GM19035 (cell line): ENCODE measurements around the gene RAD23B.
"Not testable (repeated sequence)": the region's sequence is repeated elsewhere in the genome, so short reads cannot be mapped to it uniquely, and the experiment has no call there.

ENCODE experiments used
- ATAC-seq: cut with Tn5 transposase; IDR thresholded peaks from one replicate; pipeline ENCODE4 v1.9.1; 2021; ENCODE audit not compliant: unreplicated experiment

RAD23B gene

DNA sequence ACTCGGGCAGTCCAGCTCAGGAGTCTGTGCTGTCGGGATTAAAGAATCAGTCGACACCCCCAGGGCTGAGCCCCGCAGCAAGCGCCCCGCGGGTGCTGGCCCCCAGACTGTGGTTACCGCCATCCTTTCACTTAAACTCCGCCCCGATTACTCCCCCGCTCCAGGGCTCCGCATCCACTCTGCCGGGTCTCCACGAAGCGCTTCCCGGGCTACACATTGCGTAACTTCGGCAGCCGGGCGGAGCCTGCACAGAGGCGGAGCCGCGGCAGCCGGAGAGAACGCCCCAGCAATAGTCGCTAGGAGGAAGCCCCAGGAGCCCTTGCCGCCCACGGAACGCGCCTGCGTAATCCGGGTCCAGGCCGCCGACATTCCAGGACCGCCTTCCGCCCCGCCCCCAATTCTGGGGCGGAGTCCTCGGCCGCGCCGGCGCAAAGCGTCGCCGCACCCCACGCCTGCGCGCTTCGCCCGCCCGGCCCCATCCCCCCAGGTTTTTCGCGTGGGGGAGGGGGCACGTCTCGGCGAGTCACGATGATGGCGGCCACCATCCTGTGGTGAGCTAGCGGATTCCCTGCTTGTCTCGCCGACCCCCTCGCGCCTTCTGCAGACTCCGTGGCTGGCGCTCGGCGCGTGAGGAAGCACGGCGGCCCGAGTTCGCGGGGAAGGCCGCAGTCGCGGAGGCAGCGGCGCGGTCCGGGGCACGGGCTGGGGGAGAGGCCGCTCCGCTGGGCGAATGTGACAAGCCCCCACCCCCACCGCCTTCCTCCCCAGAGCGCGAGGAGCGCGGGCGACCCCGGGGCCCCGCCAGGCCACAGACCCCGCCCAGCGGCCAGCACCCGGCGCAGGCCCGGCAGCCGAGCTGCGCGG is at the start of gene RAD23B:
TSS of gene RAD23B (plus strand) at position 521 of the 864 bp plus-strand sequence. CDS start 351 bp downstream, outside the sequence.
- ATAC-seq, result peak; percentile 84

DNA sequence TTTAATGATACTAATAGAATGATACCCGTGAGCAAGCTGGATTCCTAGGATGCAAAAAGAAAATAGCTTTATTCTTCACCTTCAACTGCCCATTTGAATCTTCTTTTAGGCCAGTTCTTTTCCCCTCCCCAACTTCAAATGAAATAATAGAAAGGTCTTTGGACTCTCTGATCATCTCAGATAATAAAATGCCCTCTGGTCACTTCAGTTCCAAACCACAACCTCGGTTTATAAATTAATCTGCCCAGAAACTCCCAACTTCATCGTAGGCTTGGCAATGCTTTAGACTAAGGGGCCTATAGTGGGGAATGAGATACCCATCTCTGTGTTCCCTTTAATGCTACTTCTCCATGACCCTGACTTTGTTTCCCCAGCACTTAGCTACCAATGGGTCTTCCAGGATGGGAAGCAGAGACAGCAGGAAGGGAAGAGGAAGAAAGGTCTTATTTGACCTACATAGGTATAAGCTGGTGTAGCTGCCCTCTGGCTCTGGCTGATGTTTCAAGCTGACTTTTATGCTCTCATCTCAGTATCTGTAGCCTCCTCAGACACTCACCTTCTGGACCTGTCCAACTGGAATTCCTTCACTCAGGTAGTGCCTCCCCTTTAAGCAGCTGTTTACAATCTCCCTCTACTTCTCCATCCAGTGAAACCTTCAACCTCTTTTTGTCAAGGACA is 47.2 kb upstream of the RAD23B start:
- ATAC-seq, result no peak

DNA sequence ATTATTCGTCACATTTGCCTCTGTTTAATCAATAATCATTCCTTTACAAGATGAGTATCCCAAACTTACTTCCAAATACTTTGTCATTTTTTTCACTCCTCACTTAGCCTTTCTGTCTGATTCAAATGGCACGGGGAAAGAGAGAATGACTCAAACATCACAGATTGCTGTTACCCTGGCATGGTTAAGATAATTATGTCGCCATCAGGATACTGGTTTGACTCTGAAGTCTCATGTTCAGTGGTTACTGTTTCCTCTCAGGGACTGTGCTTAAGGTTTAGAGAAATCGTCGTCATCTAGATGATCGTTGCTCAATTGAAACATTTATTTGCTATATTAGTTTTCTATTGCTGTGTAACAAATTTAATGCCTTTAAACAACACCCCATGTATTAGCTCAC is 45.2 kb upstream of the RAD23B start:
- no peak for ATAC-seq

DNA sequence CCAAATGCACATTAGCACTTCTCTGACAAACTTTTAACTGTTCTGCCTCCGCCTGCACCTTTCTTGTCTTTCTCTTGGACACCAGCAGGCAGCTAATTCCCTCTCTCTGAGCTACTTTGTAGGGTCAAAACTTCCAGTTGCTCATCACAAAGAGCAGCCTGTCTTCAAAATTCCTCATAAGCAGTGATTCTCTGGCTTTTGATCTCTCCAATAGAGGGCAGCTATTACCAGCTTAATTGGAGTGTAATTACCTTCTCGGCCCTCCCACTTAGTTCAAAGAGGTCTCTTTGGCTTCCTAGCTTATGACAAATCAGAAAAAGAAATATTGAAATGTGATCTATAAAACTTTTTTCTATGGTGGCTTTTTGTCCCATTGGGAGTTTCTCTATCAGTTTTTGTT is 43.6 kb upstream of the RAD23B start:
- ATAC-seq, result no peak

DNA sequence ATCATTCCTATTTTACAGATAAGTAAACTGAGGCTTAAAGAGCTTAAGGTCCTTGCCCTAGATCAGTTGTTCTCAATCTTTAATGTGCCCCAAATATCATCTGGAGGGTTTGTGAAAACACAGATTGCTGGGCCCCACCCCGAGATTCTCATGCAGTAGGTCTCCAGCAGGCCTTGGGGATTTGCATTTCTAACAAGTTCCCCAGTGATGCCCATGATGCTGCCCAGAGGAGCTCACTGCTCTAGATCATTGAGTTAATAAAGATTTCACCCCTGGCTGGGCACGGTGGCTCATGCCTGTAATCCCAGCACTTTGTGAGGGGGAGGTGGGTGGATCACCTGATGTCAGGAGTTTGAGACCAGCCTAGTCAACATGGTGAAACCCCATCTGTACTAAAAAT is 42.8 kb upstream of the RAD23B start:
- ATAC-seq, result no peak

DNA sequence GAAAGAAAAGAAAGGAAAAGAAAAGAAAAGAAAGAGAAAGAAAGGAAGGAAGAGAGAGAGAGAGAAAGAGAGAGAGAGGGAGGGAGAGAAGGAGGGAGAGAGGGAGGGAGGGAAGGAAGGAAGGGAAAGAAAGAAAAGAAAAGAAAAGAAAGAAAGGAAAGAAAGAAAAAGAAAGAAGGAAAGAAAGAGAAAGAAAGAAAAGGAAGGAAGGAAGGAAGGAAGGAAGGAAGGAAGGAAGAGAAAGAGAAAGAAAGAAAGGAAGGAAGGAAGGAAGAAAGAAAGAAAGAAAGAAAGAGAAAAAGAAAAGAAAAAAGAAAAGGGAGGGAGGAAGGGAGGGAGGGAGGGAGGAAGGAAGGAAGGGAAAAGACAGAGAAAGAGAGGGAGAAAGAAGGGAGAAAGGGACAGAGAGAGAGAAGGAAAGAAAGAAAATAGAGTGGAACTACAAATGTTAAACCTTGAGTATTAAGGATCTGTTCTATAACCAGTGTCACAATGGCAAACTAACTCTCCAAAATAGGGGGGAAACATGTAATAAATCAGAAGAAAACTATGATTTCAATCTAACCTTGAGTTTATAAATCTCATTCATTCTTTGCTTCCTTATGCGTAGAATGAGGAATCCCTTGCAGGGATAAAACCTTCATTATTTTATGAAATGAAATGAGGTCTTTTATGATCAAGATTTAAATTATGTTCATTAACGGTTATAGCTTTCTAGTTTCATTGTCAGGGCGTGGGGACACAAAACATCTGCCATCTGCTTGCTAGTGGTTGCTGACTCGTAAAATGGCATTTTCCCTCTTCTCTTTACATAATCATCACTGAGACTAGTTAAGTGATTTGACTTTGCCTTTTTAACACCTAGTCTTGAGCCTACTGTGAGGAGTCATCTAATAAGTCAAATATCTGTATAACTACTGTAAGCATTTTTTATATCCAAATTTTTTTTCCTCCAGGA is 40.7 kb upstream of the RAD23B start:
- ATAC-seq, result no peak

DNA sequence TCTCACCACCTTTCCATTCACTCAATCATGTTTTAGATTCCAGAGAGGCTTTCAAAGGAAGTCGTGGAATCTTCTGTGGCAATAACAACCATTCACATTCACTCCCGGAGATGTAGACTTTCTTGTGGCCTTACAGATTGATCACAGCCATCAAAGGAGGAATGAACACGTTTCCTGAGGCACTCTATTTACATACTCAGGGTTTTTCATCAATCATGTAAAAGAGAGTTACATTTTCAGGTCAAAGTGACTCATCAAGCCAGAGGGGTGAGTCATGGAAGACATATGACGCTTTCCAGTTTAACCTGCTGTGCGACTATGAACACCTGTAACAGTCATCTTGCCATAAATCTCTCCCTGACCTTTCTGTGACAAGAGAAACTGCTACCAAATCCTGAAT is 39.3 kb upstream of the RAD23B start:
- peak; percentile 61 for ATAC-seq

DNA sequence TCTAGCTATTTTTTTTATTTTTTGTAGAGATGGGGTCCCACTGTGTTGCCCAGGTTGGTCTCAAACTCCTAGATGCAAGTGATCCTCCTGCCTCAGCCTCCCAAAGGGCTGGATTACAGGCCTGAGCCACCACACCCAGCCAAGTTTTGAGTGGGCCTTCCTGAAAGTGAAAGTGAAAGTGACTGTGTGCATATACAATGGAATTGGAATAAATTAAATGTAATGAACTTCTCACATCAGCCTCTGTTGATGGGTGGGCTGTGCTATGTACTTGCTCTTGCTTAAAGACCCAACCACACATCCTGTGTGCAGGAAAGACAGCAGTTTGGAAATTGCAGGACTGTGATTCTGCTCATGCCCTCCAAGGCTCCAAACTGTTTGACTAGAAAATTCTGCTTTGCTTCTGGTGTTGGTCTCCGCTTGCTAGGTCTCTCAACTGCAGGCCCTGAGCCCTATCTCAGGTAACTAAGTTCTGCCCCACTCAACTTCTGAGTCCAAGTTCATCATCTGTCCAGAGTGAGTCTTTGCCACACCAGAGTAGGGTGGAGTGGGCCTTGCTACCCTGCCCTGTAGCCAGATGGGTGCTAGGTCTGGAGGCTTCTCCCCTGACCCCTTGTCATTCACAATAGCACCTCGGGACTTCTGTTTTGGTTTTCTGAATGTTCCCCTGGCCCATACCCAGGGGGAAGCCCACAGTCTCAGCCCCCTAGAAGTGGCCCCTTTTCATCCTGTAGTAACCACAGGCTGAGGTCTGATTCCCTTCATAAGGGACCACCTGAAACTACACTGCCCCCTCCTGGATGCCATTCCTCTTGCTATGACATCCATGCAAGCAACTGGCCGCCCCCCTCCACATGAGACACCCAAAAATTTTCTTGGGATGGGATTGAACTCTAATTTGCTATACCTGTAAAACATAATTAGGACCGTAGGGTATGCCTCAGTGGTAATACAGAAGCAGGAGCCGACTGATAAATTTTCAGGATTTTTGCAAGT is 36.5 kb upstream of the RAD23B start:
- no peak for ATAC-seq

DNA sequence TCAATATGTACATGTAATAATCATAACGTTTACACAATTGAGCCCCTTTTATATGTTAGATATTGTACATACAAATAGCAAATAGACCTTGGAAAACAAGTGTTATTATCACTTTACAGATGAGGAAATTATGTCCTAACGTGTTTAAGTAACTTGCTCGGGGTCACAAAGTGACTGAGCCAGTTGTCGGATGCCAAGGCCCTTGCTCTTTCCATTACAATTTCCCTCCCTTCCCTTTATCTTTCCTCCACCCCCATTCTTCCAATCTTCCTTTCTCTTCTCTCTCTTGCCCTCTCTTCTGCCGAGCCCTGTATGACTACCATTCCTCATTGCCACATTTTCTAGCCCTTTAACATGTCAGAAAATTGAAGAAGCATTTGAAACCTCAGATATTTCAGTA is 34.4 kb upstream of the RAD23B start:
- no peak for ATAC-seq

DNA sequence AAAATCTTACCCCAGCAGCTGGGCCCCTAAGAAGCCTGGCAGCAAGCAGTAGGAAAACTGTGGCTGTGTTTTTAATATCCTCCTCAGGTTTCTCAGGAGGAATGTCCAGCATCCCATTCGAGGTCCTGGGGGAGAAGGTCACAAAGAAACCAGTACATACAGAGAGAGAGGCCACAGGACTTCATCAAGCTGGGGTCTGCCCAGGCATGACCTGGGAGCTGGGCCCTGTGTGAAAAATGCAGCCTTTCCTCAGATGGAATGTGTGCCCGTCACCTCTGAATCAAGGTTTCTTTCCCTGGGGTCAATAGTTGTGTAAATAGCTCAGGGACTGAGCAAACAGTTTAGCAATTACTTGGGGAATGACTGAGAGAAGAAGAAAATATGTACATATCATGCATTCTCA is 33.9 kb upstream of the RAD23B start:
- ATAC-seq, result no peak

DNA sequence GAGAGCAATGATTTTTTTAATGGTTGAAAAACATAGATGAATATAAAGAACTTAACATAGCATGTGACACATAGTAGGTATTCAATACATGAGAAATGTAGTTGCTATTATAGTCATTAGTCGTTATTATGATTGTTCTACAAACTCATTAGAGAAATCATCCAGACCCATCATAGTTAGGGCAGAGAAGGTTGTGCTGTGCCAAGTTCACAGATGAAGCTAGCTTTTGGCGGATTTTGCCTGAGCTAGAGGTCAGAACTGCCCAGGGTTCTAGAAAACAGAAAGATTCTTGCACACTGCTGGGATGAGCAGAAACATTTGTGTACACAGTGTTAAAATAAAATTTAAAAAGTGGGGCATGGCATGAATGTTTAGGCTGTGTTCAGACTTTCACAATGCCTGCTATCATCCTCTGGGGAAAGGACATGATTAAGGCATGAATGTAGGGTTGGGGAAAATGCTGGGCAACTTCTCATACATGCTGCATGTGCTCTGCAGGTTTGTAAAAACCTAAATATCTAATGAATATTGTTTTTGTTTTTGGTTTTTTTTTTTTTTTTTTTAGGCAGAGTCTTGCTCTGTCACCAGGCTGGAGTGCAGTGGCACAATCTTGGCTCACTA is 33.3 kb upstream of the RAD23B start:
- no peak for ATAC-seq

DNA sequence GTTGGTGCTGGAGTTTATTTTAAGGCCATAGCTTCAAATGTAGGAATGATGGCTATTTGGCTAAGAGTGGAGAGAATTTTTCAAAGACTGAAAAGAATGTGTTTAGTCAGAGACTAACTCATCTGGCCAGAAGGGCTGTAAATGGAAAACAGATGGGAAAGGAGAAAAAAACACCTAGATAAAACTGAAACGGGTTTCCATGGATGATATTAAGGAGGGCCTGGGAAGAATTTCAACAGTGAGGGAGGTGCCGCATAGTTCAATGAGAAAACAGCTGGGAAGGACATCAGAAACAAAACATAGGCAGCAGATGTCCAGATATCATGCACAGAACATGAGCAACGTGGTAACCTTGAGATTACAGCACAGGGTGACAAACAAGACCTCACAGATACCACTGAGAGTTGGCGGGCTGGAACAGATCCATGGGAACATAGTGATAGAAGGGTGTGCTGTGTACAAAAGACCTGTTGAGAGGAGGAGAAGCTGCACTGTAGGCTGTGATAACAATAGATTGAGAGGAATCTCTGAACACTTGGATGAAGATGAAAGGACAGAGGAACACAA is 31.2 kb upstream of the RAD23B start:
- no peak for ATAC-seq

DNA sequence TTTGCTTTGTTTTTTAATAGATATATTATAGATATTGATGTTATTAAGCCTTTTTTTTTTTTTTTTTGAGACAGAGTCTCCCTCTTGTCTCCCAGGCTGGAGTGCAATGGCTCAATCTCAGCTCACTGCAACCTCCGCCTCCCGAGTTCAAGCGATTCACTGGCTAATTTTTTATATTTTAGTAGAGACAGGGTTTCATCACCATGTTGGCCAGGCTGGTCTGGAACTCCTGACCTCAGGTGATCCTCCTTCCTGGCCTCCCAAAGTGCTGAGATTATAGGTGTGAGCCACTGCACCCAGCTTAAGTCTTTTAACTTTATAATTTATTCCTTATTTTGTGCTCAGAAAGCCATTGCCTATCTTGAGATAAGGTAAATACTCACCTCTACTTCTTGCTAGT is 24.2 kb upstream of the RAD23B start:
- no peak for ATAC-seq

DNA sequence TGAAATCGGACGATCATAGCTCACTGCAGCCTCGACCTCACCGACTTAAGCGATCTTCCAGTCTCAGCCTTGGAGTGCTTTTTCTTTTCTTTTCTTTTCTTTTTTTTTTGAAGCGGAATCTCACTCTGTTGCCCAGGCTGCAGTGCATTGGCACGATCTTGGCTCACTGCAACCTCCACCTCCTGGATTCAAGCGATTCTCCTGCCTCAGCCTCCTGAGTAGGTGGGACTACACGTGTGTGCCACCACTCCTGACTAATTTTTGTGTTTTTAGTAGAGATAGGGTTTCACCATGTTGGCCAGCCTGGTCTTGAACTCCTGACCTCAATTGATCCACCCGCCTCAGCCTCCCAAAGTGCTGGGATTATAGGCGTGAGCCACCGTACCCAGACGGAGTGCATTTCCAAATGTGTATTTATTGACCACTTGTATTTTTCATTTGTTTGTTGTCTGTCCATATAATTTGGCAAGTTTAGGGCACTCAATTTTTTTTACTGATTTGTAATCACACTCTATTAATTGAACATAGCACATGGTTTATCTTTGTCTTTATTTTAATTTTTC is 23.2 kb upstream of the RAD23B start:
- ATAC-seq, result not testable (repeated sequence)

DNA sequence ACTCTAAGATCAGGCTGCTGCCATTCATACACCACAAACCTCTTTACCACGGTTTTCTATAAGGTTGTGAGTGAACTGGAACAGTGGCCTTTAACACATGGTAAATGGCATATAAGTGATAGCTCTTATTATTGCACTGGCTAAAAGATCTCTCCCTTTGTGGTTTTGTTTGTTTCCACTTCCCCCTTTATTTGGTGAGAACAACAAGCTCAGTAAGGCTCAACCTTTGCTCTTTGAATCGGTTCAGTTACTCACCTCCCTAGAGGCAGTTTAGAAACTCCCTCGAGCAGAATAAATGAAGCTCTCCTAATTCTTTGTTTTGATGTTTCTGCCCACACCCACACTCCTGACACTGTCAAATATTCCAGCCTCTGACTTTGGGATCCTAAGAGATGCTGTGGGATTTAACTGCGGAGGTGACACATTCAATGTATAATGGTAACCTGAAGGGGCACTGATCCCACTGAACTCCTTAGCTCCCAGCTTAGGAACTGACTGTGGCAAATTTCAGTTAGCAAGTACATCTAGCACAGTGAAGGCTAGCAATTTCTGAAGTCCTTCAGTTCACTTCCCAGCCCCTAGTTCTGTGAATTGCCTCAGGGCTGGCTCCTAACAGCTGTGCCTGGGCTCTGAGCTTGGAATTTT is 22.5 kb upstream of the RAD23B start:
- peak; percentile 99 for ATAC-seq

DNA sequence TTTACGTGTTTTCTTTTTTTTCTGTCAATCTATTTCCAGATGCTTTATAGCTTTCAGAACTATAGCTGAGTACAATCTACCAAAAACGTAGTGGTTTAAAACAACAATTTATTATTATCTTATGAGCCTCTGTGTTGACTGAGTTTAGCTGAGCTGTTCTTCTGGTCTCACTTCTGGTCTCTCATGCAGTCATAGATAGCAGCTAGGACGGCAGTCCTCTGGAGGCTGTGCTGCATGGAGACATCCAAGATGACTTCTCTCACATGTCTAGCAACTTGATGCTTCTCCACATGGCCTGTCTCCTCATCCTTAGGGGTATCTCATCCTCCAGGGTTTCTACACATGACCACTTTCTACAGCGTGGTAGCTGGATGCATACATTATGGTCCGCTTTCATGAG is 22.0 kb upstream of the RAD23B start:
- peak; percentile 15 for ATAC-seq

DNA sequence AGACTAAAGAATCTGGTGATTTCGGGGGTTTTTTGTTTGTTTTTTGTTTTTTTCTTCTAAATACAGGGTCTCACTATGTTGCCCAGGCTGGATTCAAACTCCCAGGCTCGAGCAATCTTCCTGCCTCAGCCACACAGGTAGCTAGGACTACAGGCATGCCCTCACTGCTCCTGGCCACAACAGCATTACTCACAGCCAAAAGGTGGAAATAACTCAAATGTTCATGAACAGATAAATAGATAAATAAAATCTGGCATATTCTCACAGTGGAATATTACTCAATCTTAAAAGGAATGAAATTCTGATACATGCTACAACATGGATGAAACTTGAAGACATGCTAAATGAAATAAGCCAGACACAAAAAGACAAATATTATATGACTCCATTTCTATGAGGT is 19.8 kb upstream of the RAD23B start:
- no peak for ATAC-seq

DNA sequence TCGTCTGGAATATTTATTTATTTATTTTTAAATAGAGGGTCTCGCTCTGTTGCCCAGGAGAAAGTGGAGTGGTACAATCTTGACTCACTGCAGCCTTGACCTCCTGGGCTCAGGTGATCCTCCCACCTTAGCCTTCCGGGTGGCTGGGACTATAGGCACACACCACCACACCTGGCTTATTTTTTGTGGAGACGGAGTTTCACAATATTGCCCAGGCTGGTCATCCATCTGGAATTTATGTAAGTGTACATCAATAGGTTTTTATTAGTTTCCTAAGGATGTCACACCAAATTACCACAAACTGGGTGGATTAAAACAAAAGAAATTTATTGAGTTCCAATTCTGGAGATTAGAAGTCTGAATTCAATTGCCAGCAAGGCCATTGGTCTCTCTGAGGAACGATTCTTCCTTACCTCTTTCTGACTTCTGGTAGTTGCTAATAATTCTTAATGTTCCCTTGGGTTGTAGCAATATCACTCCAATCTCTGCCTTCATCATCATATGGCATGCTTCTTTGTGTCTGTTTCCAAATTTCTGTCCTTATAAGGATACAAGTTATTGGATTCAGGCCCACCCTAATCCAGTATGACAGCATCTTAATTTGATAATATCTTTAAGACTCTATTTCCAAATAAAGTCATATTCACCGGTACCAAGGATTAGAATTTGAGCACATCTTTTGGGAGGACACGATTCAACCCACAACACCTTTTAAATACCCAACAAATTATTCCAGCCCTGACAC is 16.3 kb upstream of the RAD23B start:
- no peak for ATAC-seq
